ENCODE data around the gene DIP2C. TPM values are rescaled to one million over a fixed set of nuclear protein-coding genes. Genes with fewer than 3 reads are reported as not detected.

DIP2C gene
- total RNA-seq, 2 experiments from 2014 or later = 0.85 to 0.95 TPM

DNA sequence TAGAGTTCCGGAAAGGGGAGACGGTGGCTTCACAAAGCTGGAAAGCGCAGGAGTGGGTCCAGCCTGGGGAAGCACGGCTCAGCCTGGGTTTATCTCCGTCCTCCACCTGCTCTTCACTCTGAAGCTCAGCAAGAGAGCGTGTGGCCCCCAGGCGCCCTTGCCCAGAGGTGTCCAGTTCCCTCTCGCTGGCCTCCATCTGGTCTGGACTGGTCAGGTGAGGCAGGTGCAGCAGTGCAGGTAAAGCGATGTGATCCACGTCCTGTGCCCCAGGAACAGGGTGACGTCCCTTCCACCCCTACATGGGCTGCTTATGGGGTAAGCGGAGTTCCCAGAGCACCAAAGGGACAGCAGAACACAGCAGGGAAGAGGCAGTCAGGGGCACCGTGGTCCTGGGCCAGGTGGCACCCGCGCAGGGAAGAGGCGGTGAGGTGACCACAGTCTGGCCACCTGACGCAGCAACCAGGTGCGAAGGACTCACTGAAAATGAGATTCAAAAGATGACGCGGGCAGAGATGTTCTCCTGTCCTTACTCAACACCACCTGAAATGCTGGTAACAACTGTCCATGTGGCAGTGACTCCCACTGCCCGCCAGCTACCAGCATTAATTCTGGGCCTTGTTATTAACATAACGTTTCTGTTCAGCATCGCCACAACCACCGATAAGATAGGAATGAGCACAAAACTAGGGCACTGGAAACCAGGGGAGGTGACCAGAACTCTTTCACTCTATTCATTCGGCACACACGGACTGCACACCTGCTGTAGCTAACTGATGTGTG, 33.0 kb upstream of the DIP2C start:
- Mint-ChIP-seq H3K27ac (no peak overlapping the region), H3K4me3 (no peak overlapping the region), H3K27me3 (no peaks in the 10 kb centered on the region), H3K4me1 (ENCODE audit: low read depth) (no peaks in the 10 kb centered on the region), H3K36me3 (ENCODE audit: low read depth) (no peaks in the 10 kb centered on the region), H3K9me3 (peaks cover 3% of the 10 kb centered on the region)
- ATAC-seq = no peak
- intact Hi-C loops (cut with micrococcal nuclease) = no loop called here
- CTCF ChIA-PET = no interaction called here
- TF ChIP-seq, protein P1, sequence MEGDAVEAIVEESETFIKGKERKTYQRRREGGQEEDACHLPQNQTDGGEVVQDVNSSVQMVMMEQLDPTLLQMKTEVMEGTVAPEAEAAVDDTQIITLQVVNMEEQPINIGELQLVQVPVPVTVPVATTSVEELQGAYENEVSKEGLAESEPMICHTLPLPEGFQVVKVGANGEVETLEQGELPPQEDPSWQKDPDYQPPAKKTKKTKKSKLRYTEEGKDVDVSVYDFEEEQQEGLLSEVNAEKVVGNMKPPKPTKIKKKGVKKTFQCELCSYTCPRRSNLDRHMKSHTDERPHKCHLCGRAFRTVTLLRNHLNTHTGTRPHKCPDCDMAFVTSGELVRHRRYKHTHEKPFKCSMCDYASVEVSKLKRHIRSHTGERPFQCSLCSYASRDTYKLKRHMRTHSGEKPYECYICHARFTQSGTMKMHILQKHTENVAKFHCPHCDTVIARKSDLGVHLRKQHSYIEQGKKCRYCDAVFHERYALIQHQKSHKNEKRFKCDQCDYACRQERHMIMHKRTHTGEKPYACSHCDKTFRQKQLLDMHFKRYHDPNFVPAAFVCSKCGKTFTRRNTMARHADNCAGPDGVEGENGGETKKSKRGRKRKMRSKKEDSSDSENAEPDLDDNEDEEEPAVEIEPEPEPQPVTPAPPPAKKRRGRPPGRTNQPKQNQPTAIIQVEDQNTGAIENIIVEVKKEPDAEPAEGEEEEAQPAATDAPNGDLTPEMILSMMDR (IDR thresholded peaks at IDR 0.05) = no peak
- POLR2A ChIA-PET = no interaction called here
- no peak for DNase-seq

DNA sequence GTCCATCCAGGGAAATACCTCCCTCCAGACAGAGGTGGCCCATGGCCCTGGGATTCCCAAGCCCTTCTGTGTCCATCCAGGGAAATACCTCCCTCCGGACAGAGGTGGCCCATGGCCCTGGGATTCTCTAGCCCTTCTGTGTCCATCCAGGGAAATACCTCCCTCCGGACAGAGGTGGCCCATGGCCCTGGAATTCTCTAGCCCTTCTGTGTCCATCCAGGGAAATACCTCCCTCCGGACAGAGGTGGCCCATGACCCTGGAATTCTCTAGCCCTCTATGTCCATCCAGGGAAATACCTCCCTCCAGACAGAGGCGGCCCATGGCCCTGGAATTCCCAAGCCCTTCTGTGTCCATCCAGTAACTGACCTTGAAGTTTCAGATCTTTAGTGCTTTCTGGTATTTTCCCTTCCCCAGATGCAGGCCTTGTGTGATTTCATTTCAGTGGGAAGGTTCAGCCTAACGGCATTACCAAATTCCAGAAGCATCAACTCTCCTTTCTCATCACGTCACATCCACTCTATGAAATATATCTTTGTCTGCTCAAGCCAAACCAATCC, 28.8 kb upstream of the DIP2C start:
- intact Hi-C loops (cut with micrococcal nuclease) = no loop called here
- H3K27ac Mint-ChIP-seq = no peak overlapping the region
- peaks cover 7% of the 10 kb centered on the region for H3K9me3 Mint-ChIP-seq
- TF ChIP-seq, protein P1 (IDR thresholded peaks at IDR 0.05) = no peak
- no peaks in the 10 kb centered on the region for H3K36me3 Mint-ChIP-seq (ENCODE audit: low read depth)
- peaks cover 4% of the 10 kb centered on the region for H3K27me3 Mint-ChIP-seq
- DNase-seq (no peak), ATAC-seq (no peak)
- CTCF ChIA-PET = no interaction called here
- no peak overlapping the region for H3K4me3 Mint-ChIP-seq
- POLR2A ChIA-PET = no interaction called here
- H3K4me1 Mint-ChIP-seq (ENCODE audit: low read depth) = no peaks in the 10 kb centered on the region

DNA sequence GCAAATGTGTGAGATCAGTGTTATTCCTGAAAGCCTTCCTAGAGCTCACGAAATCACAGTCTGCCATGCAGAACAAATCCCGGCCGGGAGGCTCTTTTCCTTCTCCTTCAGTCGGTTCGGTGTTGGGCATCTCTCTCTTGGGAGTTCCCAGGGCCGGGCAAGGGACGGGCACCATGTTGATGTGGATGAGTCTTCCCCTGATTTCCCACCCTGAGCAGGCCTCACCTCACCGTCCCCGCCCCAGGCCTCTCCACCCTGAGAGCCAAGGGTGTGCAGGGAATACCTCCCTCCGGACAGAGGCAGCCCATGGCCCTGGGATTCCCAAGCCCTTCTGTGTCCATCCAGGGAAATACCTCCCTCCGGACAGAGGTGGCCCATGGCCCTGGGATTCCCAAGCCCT, 28.0 kb upstream of the DIP2C start:
- no peaks in the 10 kb centered on the region for H3K36me3 Mint-ChIP-seq (ENCODE audit: low read depth)
- H3K4me1 Mint-ChIP-seq (ENCODE audit: low read depth) = no peaks in the 10 kb centered on the region
- no peak overlapping the region for H3K27ac Mint-ChIP-seq
- ChIA-PET POLR2A (no interaction called here), CTCF (no interaction called here)
- H3K27me3 Mint-ChIP-seq = peaks cover 6% of the 10 kb centered on the region
- ATAC-seq = no peak
- intact Hi-C loops (cut with micrococcal nuclease) = no loop called here
- TF ChIP-seq, protein P1 (IDR thresholded peaks at IDR 0.05) = no peak
- H3K9me3 Mint-ChIP-seq = peaks cover 4% of the 10 kb centered on the region
- no peak overlapping the region for H3K4me3 Mint-ChIP-seq
- DNase-seq = no peak

DNA sequence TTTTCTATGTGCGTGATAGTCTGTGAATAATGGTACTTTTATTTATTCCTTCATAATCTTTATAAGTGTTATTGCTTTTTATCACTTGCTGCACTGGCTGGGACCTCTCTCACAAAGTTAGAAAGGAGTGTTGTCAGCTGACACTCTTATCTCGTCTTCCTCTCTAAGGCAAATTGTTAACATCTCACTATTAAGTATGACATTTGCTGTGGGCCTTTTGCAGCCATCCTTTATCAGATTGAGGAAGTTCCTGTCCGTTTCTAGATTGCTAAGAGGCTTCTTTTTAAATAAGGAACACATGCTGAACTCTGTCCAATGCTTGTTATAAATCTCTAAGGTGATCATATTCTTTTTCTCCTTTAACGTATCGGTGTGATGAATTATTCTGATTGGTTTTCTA, 27.4 kb upstream of the DIP2C start:
- intact Hi-C loops (cut with micrococcal nuclease) = no loop called here
- no peak overlapping the region for H3K27ac Mint-ChIP-seq
- TF ChIP-seq, protein P1 (IDR thresholded peaks at IDR 0.05) = no peak
- ATAC-seq (no peak), DNase-seq (no peak)
- peaks cover 6% of the 10 kb centered on the region for H3K27me3 Mint-ChIP-seq
- H3K4me3 Mint-ChIP-seq = no peak overlapping the region
- ChIA-PET POLR2A (no interaction called here), CTCF (no interaction called here)
- H3K9me3 Mint-ChIP-seq = peaks cover 4% of the 10 kb centered on the region
- no peaks in the 10 kb centered on the region for H3K36me3 Mint-ChIP-seq (ENCODE audit: low read depth)
- H3K4me1 Mint-ChIP-seq (ENCODE audit: low read depth) = no peaks in the 10 kb centered on the region

DNA sequence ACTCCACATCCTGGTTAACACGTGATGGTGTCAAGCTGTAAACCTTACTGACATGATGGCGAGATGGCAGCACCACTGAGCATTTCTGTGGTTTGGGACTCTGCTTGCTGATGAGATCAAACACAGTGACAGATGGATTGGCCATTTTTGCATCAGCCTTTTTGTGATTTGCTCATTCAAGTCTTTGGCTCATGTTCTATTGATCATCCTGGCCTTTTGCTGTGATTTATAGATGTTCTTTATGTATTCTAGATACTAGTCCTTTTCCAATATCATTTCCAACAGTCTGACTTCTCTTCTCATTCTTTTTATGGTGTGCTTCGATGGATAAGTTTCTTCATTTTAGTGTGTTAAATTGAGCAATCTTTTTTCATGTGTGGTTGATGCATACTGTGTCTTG, 24.7 kb upstream of the DIP2C start:
- DNase-seq = no peak
- Mint-ChIP-seq H3K4me3 (no peak overlapping the region), H3K4me1 (ENCODE audit: low read depth) (no peaks in the 10 kb centered on the region), H3K9me3 (peaks cover 4% of the 10 kb centered on the region), H3K36me3 (ENCODE audit: low read depth) (no peaks in the 10 kb centered on the region), H3K27me3 (peaks cover 12% of the 10 kb centered on the region), H3K27ac (no peak overlapping the region)
- POLR2A ChIA-PET = no interaction called here
- no peak for ATAC-seq
- TF ChIP-seq, protein P1 (IDR thresholded peaks at IDR 0.05) = no peak
- CTCF ChIA-PET = no interaction called here
- intact Hi-C loops (cut with micrococcal nuclease) = no loop called here
